Measurements from ENCODE around the gene THAP4.

THAP4 gene

GRCh38 chr2:241584436-241584835 is 52.5 kb downstream of the THAP4 start:
- TF ChIP-seq POLR2AphosphoS5 (IDR thresholded peaks at IDR 0.05; ENCODE audit: low read depth, low read length) (no peak), TAF1 (IDR thresholded peaks at IDR 0.05; ENCODE audit: borderline replicate concordance, insufficient read depth, low read length) (no peak), SIN3A (IDR thresholded peaks at IDR 0.05; ENCODE audit: borderline replicate concordance, insufficient read depth, low read length) (no peak), REST (IDR thresholded peaks at IDR 0.05; ENCODE audit: insufficient read depth in 1 of 2, low read depth in 2 of 2, low read length in 2 of 2) (no peak), FOXP2 (optimal IDR thresholded peaks at IDR 0.05; ENCODE audit: borderline replicate concordance, extremely low read depth, extremely low read length, insufficient read depth) (no peak)

GRCh38 chr2:241582806-241583205 is 54.2 kb downstream of the THAP4 start:
- TF ChIP-seq FOXP2 (optimal IDR thresholded peaks at IDR 0.05; ENCODE audit: borderline replicate concordance, extremely low read depth, extremely low read length, insufficient read depth) (no peak), TAF1 (IDR thresholded peaks at IDR 0.05; ENCODE audit: borderline replicate concordance, insufficient read depth, low read length) (no peak), SIN3A (IDR thresholded peaks at IDR 0.05; ENCODE audit: borderline replicate concordance, insufficient read depth, low read length) (no peak), REST (IDR thresholded peaks at IDR 0.05; ENCODE audit: insufficient read depth in 1 of 2, low read depth in 2 of 2, low read length in 2 of 2) (no peak), POLR2AphosphoS5 (IDR thresholded peaks at IDR 0.05; ENCODE audit: low read depth, low read length) (no peak)

DNA sequence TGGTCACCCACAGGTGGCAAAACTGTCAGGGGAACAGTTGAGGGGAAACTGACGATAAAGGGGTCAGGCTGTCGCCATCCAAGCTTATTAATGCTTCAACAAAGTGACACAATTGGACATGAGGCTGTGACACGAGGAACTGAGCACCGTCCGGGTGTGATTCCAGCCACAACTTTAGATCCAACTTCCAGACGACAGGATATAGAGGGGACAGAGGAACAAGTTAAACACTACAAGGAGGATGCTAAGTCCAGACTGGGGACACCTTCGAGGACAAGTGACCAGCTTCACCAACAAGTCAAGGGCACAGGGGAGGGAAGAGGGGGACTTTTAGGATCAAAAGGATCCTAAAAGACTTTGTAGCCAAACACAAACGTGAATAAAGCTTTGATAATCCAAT is 54.6 kb downstream of the THAP4 start:
- no peak for TF ChIP-seq REST (IDR thresholded peaks at IDR 0.05; ENCODE audit: insufficient read depth in 1 of 2, low read depth in 2 of 2, low read length in 2 of 2)

- TF ChIP-seq SIN3A (IDR thresholded peaks at IDR 0.05; ENCODE audit: borderline replicate concordance, insufficient read depth, low read length) = no peak
- TF ChIP-seq TAF1 (IDR thresholded peaks at IDR 0.05; ENCODE audit: borderline replicate concordance, insufficient read depth, low read length) = no peak
- TF ChIP-seq FOXP2 (optimal IDR thresholded peaks at IDR 0.05; ENCODE audit: borderline replicate concordance, extremely low read depth, extremely low read length, insufficient read depth) = no peak
- TF ChIP-seq POLR2AphosphoS5 (IDR thresholded peaks at IDR 0.05; ENCODE audit: low read depth, low read length) = no peak
- no peak for TF ChIP-seq REST (IDR thresholded peaks at IDR 0.05; ENCODE audit: insufficient read depth in 1 of 2, low read depth in 2 of 2, low read length in 2 of 2)
These were observed 57.7 kb downstream of the THAP4 start for GRCh38 chr2:241579281-241579680.

DNA sequence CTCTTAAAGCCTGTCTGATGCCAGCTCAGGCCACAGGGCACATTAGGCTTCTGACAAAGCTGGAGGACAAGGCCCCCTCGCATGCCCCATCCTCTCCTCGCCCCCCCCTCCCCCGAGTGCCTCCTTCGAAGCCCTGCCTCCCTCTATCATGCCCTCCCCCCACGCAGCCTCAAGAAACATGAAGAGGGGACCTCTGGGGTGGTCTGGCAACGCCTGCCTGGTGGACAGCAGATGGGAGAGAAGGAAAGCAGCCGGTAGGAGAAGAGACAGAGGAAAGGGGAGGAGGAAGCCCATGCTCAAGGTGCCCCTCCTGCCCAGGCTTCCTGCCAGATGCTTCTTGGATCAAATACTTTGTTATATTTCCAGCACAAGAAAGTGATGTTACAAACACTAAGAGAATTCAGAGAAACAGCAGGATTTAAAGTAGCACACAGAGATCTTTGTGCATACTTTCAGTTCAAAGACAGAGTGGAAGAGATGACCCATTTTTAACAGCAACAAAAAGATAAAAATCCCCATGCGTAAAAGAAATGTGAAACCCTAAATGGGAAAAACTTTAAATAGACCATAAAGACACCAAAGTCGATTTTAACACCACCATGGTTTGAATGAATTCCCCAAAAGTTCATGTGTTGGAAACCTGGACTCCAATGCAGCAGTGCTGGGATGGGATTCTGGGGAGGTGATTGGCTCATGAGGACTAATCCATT is 59.4 kb downstream of the THAP4 start:
- no peak for TF ChIP-seq FOXP2 (optimal IDR thresholded peaks at IDR 0.05; ENCODE audit: borderline replicate concordance, extremely low read depth, extremely low read length, insufficient read depth)
- no peak for TF ChIP-seq POLR2AphosphoS5 (IDR thresholded peaks at IDR 0.05; ENCODE audit: low read depth, low read length)
- TF ChIP-seq TAF1 (IDR thresholded peaks at IDR 0.05; ENCODE audit: borderline replicate concordance, insufficient read depth, low read length) = no peak
- no peak for TF ChIP-seq SIN3A (IDR thresholded peaks at IDR 0.05; ENCODE audit: borderline replicate concordance, insufficient read depth, low read length)
- TF ChIP-seq REST (IDR thresholded peaks at IDR 0.05; ENCODE audit: insufficient read depth in 1 of 2, low read depth in 2 of 2, low read length in 2 of 2) = no peak
